HG03457 (cell line): ENCODE results near the gene MYO7B.

Experiments used
- ATAC-seq: cut with Tn5 transposase; IDR thresholded peaks from one replicate; pipeline ENCODE4 v1.9.1; 2021; ENCODE audit warnings: moderate number of reproducible peaks; ENCODE audit not compliant: unreplicated experiment

The MYO7B gene

DNA sequence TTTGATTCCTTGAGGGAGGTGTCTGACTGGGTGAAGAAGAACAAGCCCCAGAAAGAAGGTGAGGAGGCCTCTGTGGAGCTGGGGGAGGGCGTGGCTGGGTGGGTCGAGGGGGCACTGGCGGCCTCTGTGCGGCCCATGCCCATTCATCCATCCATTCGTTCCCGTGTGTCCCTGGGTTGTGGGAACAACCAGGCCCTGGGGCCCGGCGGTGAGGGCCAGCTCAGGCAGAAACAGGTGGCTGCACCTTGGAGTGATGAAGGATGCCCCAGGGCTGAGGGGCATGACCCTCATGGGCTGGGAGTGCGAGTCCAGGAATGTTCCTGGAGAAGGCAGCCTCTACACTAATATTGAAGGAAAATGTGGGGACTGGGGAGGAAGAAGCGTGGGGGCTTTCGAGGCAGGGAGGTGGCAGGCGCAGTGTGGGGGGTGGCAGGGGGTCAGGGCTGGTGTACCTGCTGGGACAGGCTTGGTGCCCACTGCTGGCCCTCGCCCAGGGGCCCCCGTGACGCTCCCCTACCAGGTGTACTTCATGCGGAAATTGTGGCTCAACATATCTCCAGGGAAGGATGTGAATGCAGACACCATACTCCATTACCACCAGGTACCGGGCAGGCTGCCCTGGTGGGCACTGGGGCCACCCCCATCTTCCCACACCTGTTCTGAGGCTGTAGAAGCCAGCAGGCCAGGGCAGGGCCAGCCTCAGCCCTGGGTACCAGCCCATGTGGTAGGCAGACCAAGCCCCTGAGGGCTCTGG, 99.3 kb downstream of the MYO7B start:
- no peak for ATAC-seq

DNA sequence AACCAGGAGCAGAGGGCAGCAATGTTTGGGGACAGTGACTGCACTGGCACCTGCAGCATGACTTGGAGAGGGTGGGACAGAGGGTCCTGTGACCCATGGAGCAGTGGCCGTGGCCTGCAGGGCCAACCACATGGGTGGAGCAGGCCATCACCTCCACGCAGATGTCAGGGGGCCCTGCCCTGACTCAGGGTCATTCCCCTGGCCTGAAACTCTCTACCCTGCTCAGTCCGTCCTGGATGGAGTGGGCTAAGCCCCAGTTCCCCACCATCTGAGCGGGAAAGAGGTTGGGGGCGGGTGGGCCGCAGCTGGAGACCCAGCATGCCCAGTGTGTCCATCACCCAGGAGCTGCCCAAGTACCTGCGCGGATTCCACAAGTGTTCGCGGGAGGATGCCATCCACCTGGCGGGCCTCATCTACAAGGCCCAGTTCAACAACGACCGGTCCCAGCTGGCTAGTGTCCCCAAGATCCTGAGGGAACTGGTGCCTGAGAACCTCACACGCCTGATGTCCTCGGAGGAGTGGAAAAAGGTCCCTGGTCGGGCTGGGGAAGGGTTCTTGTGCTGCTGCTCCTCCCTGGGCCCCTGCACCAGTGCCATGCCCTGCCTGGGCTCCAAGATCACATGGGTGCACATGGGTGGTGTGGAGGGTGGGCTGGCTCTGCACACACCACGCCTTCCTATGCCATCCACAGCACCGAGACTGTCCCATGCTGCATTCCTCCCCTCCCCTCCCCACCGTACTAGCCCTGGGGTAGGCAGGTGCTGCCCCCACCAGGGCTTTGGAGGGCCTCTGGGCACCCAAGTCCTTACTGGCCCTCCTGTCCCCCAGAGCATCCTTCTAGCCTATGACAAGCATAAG, 100.1 kb downstream of the MYO7B start:
- ATAC-seq = no peak

DNA sequence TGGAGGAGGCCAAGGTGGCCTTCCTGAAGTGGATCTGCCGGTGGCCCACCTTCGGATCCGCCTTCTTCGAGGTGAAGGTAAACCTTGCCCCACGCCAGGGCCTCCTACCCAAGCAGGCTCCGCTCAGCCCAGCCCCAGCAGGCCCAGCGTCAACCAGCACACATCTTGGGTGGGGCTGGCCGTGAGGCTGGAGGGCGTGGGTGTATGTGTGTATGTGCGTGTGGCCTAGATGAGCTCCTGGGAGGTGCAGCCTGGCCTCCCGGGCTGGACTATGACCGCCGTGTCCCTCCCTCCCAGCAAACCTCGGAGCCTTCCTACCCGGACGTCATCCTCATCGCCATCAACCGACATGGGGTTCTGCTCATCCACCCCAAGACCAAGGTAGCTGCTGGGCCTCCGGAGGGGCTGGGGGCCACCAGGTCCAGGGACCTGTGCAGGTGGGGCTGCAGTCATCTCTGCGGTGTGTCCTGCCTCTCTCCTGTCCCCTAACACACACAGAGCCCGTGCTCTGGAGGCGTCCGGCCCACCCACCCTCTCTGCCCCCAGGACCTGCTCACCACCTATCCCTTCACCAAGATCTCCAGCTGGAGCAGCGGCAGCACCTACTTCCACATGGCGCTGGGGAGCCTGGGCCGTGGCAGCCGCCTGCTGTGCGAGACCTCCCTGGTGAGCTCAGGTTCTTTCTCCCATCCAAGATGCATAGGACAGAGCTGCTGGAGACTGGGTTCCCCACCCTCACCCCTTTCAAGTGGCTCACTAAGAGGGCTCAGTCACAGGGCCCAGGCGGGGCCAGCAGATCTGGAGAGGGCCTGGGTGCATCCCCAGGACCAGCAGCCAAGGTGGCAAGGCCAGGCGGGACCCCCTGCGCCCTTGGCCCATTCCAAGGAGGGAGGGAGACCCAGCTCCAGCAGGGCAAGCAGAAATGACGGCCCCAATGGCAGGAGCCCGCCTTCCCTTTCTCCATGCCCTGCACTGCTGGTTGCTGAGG, 101.1 kb downstream of the MYO7B start:
- no peak for ATAC-seq

DNA sequence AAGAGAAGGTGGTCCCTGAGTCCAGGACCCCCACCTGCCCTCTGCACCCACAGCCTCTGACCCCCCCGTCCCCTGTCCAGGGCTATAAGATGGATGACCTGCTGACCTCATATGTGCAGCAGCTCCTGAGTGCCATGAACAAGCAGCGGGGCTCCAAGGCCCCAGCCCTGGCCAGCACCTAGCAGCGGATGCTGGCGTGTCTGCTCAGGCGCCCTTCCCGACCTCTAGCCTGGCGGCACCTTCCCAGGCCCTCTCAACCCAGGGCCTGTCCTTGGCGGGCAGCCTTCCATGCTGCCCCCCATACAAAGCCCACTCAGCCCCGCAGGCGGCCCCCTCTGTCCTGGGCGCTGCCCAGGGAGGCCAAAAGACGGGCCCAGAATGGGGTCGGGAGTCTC, 101.8 kb downstream of the MYO7B start:
- no peak for ATAC-seq

DNA sequence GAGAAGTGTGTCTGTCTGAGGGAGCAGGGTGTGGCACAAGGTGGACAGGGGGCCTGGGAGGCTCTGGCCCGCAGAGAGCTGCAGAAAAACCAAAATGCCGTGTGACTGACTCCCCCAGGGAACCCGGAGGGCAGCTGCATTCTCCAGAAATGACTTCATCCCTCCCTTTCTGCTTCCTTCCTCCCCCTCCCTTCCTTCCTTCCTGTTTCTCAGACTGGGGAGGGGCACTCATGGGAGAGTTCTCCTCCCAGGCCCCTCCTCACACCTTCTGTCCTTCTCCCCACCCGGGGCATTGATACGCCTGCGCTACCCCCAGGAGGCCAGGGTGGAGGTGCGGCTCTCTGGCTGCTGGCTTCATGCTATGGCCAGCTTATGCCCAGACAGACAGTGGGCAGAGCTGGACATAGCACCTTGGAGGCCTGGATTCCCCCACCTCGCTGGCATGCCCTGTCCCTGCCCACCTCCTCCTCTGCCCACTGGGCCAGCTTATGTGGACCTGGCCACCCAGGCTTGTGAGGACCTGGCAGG, 102.3 kb downstream of the MYO7B start:
- no peak for ATAC-seq

DNA sequence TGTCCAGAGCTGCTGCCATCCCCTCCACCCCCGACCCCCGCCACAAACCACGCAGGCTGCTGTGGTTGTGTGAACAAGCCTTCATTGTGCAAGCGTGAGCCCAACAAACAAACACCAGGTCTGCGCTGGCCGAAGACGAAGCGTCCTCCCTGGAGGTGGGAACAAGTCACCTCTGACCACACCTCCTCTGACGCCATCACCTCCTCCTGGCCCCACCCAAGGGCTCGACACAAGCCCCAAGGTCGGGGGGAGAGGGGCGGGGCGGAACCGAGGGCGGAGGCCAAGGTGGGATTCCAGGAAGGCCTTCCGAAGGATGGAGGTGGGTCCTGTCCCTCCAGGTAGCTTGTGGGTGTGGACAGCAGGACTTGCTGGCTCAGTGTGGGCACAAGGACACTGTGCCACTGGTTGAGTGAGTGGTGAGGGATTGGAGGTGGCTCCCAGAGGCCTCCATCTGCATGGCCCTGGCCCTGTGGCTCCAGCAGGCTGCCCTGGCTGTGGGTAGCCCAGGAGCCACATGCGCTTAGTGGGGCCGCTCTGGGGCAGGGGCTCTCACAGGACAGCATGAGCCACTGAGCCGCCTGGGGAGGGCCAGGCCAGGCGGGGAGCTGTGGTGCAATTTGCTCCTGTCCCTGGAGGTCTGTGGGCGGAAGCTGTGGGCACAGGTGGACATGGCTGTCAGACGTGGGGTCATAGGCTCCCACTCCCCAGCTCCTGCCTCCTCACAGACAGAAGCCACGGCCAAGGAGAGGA, 103.1 kb downstream of the MYO7B start:
- no peak for ATAC-seq

DNA sequence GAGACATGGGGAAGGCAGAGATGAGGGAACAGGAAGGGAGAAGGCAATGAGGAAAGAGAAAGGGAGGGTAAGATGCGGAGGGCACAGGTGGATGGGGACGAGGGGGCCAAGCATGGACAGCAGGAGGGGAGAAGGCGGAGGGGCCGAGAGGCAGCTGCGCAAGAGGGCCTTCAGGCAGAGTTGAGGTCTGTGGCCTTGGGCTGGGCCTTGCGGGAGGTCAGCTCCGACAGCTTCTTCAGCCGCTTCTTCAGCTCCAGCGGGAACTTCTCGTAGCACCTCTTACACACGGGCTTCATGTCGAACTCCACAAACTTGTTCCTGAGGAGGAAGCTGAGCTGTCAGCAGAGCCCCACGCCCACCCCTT, 103.6 kb downstream of the MYO7B start:
- no peak for ATAC-seq

DNA sequence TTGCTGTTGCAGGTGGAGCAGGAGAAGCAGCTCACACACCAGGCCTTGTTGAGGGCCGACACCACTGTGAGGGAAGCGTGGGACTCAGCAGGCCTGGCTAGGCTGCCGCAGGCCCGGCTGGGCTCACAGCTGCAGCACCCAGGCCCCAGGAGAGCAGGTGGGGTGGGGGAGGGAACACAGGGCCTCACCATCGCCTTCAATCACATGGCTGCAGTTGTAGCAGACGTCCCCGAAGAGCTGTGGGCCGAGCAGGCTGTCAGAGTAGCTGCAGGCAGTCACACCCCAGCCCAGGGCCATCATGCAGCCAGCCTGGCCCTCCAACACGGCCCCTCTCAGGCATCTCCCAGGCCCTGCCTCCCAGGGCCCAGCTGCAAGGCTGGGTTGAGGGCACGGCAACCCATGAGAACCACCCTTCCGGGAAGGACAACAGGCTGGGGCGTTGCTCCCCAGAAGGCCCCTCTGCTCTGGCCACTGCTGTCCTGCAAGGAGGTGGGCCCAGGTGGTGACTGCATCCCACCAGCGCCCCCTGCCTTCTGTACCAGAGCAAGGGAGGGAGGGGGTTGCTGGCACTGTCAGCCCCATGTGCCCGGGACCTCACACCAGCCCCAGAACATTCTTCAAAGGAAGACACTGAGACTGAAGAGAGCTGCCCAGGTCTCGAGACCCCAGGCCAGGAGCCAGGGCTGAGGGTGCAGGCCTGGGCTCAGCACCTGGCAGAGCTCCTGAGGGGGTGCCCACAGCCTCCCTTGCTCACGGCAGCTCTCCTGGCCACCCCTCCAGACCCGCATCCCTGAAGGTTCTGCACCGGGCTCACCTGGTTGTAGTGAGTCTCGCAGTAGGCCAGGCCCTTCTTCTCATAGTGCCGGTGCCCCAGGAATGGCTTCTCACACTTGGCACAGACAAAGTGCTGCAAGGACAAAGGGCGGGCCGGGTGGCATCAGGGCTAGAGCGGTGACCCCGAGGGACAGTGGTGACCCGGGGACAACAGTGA, 104.9 kb downstream of the MYO7B start:
- no peak for ATAC-seq

DNA sequence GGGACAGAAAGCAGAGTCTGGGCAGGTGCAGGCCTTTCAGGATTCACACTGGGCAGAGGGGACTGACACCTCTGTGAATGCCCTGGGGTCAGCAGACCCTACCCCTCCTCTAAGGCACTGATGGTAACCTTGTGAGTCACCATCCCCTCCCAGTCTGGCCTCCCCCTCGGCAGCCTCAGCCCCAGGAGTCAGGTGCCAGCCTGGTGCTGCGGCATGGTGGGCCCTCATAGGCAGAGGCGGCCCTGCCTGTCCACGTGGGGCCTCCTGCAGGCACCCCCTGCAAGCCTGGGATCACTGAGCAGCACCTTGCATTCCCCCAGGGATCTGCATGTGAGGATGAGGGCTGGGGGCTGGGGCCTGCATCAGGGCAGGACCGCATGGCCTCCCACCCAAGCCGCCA, 105.7 kb downstream of the MYO7B start:
- no peak for ATAC-seq

DNA sequence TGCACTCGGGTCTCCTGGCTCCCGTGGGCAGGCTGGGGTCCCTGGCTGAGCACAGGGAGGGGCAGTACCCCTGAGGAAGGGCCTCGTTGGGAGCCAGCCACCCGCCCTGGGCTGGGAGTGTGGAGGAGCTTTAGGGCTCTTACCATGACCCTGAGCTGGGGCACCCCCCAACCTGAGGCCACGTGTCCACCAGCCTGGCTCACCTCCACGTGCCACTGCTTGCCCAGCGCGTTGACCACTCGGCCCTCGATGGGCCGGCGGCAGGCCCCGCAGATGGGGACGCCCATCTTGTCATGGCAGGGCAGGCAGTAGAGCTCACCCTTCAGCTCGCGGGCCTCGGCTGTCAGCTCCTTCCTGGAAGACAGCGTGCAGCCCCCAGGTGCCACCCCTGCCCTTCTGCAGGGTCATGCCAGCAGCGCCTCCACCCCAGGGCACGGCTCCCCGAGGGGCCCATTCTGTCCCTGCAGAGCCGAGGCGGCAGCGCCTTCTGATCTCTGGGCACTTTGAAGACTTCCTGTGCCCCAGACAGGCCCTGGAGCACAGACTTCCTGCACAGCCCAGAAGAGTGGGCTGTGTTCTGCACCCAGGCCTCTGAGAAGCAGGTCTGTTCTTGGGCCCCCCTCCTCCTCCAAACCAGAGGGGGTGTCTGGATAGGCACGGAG, 106.5 kb downstream of the MYO7B start:
- ATAC-seq = no peak

DNA sequence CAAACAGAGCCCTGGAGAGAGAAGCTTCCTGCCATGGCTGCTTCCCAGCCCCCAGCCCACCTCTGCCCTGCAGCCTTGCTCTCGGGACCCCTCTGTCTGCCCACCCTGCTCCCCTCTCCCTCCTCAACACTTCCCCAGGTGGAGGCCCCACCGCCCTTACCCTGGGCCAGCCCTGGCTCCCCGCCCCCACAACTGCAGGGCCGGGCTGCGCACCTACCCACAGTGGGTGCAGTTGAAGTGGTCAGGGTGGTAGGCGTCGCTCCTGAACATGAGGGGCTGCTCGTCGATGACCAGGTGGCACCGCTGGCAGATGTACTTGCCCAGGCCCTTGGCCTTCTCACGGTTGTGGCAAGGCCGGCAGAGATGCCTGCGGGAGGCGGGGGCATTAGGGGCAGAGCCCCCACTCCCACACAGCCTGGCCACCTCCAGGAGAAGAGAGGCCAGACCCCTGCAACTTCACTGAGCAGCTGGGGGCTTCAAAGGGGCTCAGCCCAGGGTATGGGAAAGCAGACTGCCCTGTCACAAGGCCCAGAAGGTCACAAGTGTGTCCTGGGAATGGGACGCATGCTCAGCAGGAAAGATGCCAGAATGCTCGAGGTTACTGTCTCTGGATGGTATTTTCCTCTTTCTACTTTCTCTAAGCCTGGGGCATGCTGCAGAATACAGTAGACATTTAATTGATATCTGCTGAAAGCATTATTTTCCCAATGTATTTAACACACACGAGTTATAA, 107.4 kb downstream of the MYO7B start:
- no peak for ATAC-seq

DNA sequence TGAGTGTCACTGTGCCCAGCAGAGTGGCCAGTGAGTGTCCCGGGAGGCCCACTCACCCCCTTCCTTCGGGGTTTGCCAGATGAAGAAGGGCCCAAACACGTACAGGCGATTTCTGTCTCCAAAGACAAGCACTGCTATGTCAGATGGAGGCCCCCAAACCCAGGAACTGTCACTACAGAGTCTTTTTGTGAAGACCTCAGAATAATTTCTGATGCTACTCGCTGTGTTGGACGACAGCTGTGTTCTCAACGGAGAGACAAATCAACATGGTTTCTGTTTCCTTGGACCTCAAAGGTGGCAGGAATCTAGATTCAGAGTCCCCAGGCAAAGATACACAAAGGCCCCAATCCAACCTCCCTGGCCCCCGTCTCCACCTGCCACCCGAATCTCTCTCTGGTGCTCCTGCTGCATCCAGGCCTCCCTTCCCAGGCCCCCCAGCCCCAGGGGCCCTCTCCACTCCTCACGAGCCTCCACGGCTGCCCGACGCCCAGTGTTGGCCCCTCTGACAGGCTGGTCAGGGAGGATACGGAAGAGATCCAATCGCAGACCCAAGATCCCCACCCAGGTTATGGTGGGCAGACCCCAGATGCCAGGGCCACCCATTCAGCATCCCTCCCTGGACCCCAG, 108.1 kb downstream of the MYO7B start:
- no peak for ATAC-seq

DNA sequence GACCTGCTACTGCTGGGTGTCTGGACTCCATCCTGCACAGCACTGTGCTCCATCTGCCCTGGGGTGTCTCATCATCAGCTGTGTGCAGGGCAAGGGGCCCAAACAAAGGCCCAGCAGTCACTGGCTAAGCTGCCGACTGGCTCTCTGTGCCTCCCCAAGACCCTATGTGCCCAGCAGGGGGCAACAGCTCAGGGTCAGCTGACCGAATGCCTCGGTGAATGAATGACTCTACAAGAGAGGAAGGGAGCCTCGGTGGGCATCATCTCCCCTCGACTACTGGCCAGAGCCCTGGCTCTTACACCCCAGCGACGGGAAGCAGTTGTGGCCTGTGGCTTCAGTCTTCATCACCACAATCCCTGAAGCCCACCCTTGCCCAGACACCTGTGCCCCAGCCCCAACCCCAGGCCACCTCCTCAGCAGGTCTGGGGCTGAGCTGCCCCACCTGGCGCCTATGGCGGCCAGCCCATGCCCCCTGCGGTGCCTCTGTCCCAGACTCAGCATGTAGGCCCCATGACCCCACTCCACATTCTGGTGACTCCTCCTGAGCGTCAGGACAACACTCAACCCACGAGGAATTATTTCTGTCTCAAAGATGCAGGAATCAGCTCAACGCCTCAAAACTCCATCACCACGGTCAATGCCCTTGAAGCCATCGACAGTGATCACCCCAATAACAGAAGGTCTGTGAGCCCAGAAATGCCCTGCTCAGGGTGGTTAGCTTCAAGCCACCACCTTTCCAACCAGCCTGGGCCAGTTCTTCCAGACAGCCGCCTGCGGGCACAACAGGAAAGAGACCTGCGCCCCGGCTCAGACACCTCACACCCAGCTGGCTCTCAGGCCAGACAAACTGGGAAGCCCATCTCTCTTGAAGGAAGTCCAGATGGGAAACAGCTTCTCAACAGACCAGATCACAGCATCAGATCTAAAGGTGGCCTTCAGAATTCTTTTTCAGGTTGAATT, 108.9 kb downstream of the MYO7B start:
- no peak for ATAC-seq

DNA sequence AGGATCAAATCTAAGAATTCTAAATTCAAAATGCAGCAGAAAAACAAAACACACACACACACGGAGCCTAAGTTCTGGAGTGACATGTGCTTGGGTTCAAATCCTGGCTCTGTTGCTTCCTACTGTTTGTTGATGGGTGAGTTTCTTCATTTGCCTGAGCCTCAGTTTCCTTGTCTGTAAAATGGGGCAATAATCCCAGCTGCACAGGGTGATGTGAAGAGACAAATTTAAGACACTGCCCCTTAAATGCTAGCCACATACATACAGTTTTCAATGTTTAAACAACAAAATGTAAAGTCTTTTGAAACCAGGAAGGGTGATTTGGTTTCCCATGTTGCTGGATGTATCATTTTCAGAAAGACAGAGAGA, 109.5 kb downstream of the MYO7B start:
- no peak for ATAC-seq

DNA sequence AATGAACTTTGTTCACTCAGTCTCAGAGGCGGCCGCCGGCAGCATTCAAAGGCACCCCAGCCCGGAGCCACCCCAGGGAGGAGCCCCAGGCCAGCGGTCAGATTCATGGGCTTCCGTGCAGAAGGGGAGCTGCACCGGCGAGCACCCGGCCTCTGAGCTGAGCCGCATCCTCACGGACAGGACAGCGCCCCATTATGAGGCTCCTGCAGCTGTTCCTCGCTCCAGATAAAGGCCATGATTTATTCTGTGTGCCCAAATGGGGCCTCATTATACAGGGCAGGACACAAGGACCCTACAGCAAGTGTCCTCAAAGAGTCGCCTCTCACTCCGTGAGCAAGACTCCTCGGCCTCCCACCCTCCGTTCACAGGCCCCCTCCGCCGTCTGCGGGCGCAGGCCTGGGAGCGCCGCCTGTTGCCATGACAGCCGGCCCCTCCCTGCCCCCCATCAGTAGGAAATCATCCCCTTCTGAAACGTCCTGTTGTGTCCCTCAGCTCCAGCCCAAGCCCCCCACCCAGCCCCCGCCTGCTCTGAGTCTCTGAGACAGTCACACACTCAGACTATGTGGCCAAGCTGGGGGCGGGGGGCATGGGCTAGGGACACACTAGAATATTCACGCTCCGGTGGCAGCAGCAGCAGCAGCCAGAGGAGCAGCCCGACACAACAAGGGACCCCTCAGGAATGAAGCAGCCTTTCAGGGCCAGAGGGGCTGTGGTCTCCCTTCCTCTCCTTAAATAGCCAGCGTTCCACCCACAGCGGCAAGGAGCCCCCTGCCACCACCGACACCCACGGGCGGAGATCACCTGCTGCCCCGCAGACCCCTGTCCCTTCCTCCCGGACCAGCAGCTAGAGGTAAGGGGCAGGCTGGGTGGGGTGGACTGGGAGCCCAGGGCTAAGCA, 110.2 kb downstream of the MYO7B start, which contains the start of gene GPR17:
GPR17 (plus strand) TSS at position 759 of the 897 bp plus-strand sequence. CDS start 4,583 bp downstream, outside the sequence.
- ATAC-seq = no peak
